Stimulated activated CD4-positive, alpha-beta T cell treated with anti-CD3 and anti-CD28 coated beads, Interleukin-15, amount 100 ng/mL, for 1 hour (primary cell): Measurements from ENCODE around the gene MCTP1.

ENCODE experiments used
- DNase-seq, 2 donors: peaks; one replicate each; pipeline ENCODE4 v3.0.0-alpha.2; 2020; ENCODE audit warnings: low read depth in 1 of 2, low spot score in 1 of 2

MCTP1 gene

GRCh38 chr5:94672746-94673145 lies 612.1 kb downstream of the MCTP1 start:
- DNase-seq: no peak

- DNase-seq: no peak
These were observed 614.2 kb downstream of the MCTP1 start for GRCh38 chr5:94670726-94671125.

- no peak for DNase-seq
These were observed 617.0 kb downstream of the MCTP1 start for GRCh38 chr5:94667937-94668336.

- no peak for DNase-seq
These were observed 623.8 kb downstream of the MCTP1 start for GRCh38 chr5:94661086-94661485.

GRCh38 chr5:94660506-94660905 lies 624.4 kb downstream of the MCTP1 start:
- DNase-seq: no peak

GRCh38 chr5:94658272-94658671 lies 626.6 kb downstream of the MCTP1 start:
- no peak for DNase-seq
